ENCODE measurements around the gene SMG6. TPM values are rescaled to one million over a fixed set of nuclear protein-coding genes. Genes with fewer than 3 reads are reported as not detected.

Gene SMG6
- total RNA-seq, 1 experiment from 2014 or later = 28.6 TPM

DNA sequence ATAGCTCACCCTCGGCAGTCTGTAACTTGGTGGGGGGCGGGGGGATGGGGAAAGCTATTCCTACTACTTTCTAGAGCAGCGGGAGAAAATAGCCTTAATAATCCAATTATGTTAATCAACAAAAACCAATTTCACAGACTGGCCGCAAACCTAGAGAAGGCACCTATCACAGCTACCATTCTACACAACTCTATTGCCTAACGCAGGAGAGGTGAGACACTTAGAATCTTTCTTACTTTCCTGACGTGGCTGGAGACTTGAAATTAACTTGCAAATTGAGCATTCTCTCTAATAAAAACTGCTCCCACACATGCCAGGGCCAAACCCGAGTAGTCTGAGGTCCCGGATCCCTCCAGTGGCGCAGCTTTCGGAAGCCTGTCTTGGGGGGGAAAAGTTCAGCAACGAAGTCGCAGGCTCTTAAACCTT, 794 bp downstream of the SMG6 start:
- no peak overlapping the region for H2BK12ac ChIP-seq (ENCODE audit: insufficient read length, low read depth, low read length)
- no peak overlapping the region for H2AFZ ChIP-seq (ENCODE audit: low read length)
- no peak overlapping the region for H4K91ac ChIP-seq (ENCODE audit: insufficient read length, low read depth, low read length)
- no peak overlapping the region for H2BK15ac ChIP-seq (ENCODE audit: low read depth, low read length)
- H3K9me3 ChIP-seq (ENCODE audit: control insufficient read depth, low read depth, low read length) = no peaks in the 10 kb centered on the region
- peaks cover 7 to 15% of the 10 kb centered on the region in 2 experiments; a peak in 3 of 4 replicates for H3K4me1 Mint-ChIP-seq
- no peak overlapping the region for H3K56ac ChIP-seq (ENCODE audit: insufficient read length, low read depth, low read length)
- H2BK120ac ChIP-seq (ENCODE audit: low read depth, low read length, poor library complexity, severe bottlenecking) = no peak overlapping the region
- H3K4ac ChIP-seq (ENCODE audit: low read depth, low read length) = no peak overlapping the region
- H3K79me1 ChIP-seq (ENCODE audit: insufficient read depth, low read depth, low read length, poor library complexity, severe bottlenecking) = peaks cover 4% of the 10 kb centered on the region
- no peak overlapping the region for H4K5ac ChIP-seq (ENCODE audit: insufficient read length, low read depth, low read length)
- TF ChIP-seq, protein P1, sequence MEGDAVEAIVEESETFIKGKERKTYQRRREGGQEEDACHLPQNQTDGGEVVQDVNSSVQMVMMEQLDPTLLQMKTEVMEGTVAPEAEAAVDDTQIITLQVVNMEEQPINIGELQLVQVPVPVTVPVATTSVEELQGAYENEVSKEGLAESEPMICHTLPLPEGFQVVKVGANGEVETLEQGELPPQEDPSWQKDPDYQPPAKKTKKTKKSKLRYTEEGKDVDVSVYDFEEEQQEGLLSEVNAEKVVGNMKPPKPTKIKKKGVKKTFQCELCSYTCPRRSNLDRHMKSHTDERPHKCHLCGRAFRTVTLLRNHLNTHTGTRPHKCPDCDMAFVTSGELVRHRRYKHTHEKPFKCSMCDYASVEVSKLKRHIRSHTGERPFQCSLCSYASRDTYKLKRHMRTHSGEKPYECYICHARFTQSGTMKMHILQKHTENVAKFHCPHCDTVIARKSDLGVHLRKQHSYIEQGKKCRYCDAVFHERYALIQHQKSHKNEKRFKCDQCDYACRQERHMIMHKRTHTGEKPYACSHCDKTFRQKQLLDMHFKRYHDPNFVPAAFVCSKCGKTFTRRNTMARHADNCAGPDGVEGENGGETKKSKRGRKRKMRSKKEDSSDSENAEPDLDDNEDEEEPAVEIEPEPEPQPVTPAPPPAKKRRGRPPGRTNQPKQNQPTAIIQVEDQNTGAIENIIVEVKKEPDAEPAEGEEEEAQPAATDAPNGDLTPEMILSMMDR (conservative IDR thresholded peaks at IDR 0.05) = no peak
- no peak overlapping the region for H3K27ac ChIP-seq (ENCODE audit: insufficient read length, low read depth, low read length)
- H3K4me1 ChIP-seq (ENCODE audit: insufficient read depth, low read length) = no peaks in the 10 kb centered on the region
- no peak overlapping the region for H2BK20ac ChIP-seq (ENCODE audit: low read depth, low read length, poor library complexity, severe bottlenecking)
- WGBS (ENCODE audit: extremely low coverage, insufficient read length, low lambda C conversion rate) = no CpG with 5 or more reads among the region's 12 CpGs
- H3T11ph ChIP-seq (ENCODE audit: low read length) = no peak overlapping the region
- no peak overlapping the region for H3K23ac ChIP-seq (ENCODE audit: insufficient read length, low read depth, low read length)
- H3K14ac ChIP-seq (ENCODE audit: insufficient read depth, low read length) = no peak overlapping the region
- peaks cover 3% of the 10 kb centered on the region; the same call in 1 of the 2 replicates for H3K27me3 Mint-ChIP-seq (ENCODE audit: low read depth)
- H4K20me1 ChIP-seq (ENCODE audit: control insufficient read depth, insufficient read depth, insufficient read length) = no peaks in the 10 kb centered on the region
- peak overlapping the region; percentile 83 to 94 for H3K4me3 Mint-ChIP-seq
- no peaks in the 10 kb centered on the region; the same call in 1 of the 2 replicates for H3K27me3 ChIP-seq (ENCODE audit: insufficient read depth, low read length)
- H3K9me3 Mint-ChIP-seq = no peaks in the 10 kb centered on the region
- H3K27ac Mint-ChIP-seq = peak overlapping the region; percentile 58 to 75 (median 62); a peak in 4 of 7 replicates
- DNase-seq = no peak
- H2AK5ac ChIP-seq (ENCODE audit: insufficient read length, low read length) = no peak overlapping the region
- no peak overlapping the region for H2BK5ac ChIP-seq (ENCODE audit: insufficient read length, low read length)
- H3K79me2 ChIP-seq (ENCODE audit: insufficient read depth, low read length) = no peaks in the 10 kb centered on the region
- H3K18ac ChIP-seq (ENCODE audit: insufficient read length, low read depth, low read length) = no peak overlapping the region
- H3K9ac ChIP-seq (ENCODE audit: extremely low read depth, insufficient read length, low read length) = peak overlapping the region; percentile 87
- H3K4me2 ChIP-seq (ENCODE audit: insufficient read depth, insufficient read length, low read length) = peak overlapping the region; percentile 85
- no peak overlapping the region for H4K8ac ChIP-seq (replicated peaks; ENCODE audit: insufficient read length, low read depth, low read length)
- H3K23me2 ChIP-seq (ENCODE audit: insufficient read length, low read depth, low read length, poor library complexity, severe bottlenecking) = peaks cover 5% of the 10 kb centered on the region
- peaks cover 13 to 39% (median 19%) of the 10 kb centered on the region in 3 experiments; a peak in 6 of 7 replicates for H3K36me3 Mint-ChIP-seq (ENCODE audit: insufficient read depth in 1 of 3, low read depth in 3 of 3)
